Measurements from ENCODE around the gene MYO1B. TPM values are rescaled to one million over a fixed set of nuclear protein-coding genes. Genes with fewer than 3 reads are reported as not detected.

Gene MYO1B
- total and polyA plus RNA-seq, 2 of the 4 experiments (the other 2 are of a cell fraction), result 57.2 to 116 TPM

GRCh38 chr2:191412353-191412752, 167.1 kb downstream of the MYO1B start:
- no peak overlapping the region for H2AK5ac ChIP-seq (ENCODE audit: low read depth, low read length)
- H3K79me1 ChIP-seq (ENCODE audit: low read depth in 1 of 2, low read length in 2 of 2), result peaks cover 3 to 12% of the 10 kb centered on the region in 2 experiments; a peak in 2 of 4 replicates
- no peak overlapping the region for H2AK9ac ChIP-seq (replicated peaks; ENCODE audit: low read depth, low read length, poor library complexity)
- no peak overlapping the region for H2BK120ac ChIP-seq (ENCODE audit: low read depth, low read length)
- H4K91ac ChIP-seq (ENCODE audit: insufficient read depth, low read depth, low read length), result no peak overlapping the region
- peak overlapping the region; percentile 77 for H4K5ac ChIP-seq (ENCODE audit: low read depth, low read length)
- H3K23ac ChIP-seq (ENCODE audit: low read depth, low read length), result no peak overlapping the region
- H3K18ac ChIP-seq (ENCODE audit: low read depth, low read length), result peak overlapping the region; percentile 83
- ChIA-PET POLR2A (ENCODE audit: unreplicated experiment) (no interaction called here), CTCF (interaction anchor here (0.6 to 1.3 kb wide), 2 partner anchors 88 to 139 kb away, joined by 3 to 6 read pairs; no protein-coding TSS in a partner anchor)
- H3K36me3 ChIP-seq (ENCODE audit: control insufficient read depth, insufficient read depth, low read length), result peaks cover 49% of the 10 kb centered on the region
- intact Hi-C loops (cut with micrococcal nuclease) (loop anchor here (5.0 kb wide), 1 partner anchor 165 kb away; the partner anchor contains the start of gene MYO1B), dilution Hi-C loops (cut with HindIII; ENCODE audit: low sequenced_read_pairs, unreplicated experiment) (no loop called here), in situ Hi-C loops (cut with MboI; ENCODE audit: low sequenced_read_pairs) (no loop called here)
- H2BK15ac ChIP-seq (ENCODE audit: low read depth, low read length), result no peak overlapping the region
- H3K14ac ChIP-seq (replicated peaks; ENCODE audit: low read depth, low read length), result no peak overlapping the region
- H4K20me1 ChIP-seq (ENCODE audit: insufficient read depth, low read length), result no peaks in the 10 kb centered on the region
- H2AFZ ChIP-seq (replicated peaks; ENCODE audit: low read length, poor library complexity), result no peak overlapping the region
- no peak overlapping the region for H3K4me2 ChIP-seq (ENCODE audit: low read depth, low read length)
- no peaks in the 10 kb centered on the region for H3K9me3 ChIP-seq (ENCODE audit: control insufficient read depth, insufficient read depth, low read length)
- no peak overlapping the region for H2BK20ac ChIP-seq (ENCODE audit: low read depth, low read length)
- no CpG with 5 or more reads among the region's 2 CpGs for WGBS, 2 experiments (ENCODE audit: extremely low coverage in 2 of 2, insufficient read length in 1 of 2)
- peaks cover 7% of the 10 kb centered on the region for H3K4me1 ChIP-seq (ENCODE audit: control insufficient read depth, insufficient read depth, low read length)
- peak overlapping the region; percentile 66 for H2BK5ac ChIP-seq (ENCODE audit: low read depth, low read length, poor library complexity, severe bottlenecking)
- H3K4me3 ChIP-seq (ENCODE audit: insufficient read depth, low read depth, low read length), result no peak overlapping the region
- BruUV-seq (replicated peaks), result no TSS peak
- no peak for ATAC-seq (ENCODE audit: low read depth)
- H3K27me3 ChIP-seq (ENCODE audit: control insufficient read depth, insufficient read depth, low read length), result no peaks in the 10 kb centered on the region
- H3K9me1 ChIP-seq (ENCODE audit: insufficient read depth, low read length), result peaks cover 7% of the 10 kb centered on the region; the same call in 1 of the 2 replicates
- H3K27ac ChIP-seq (ENCODE audit: insufficient read depth, low read length), result peak overlapping the region; percentile 83; the same call in 1 of the 2 replicates
- no peak overlapping the region for H4K8ac ChIP-seq (ENCODE audit: low read depth in 2 of 2, low read length in 2 of 2)
- H3K4ac ChIP-seq (ENCODE audit: low read depth, low read length), result no peak overlapping the region
- TF ChIP-seq CEBPB (IDR thresholded peaks at IDR 0.05; ENCODE audit: low read depth, low read length) (no peak), FOS (IDR thresholded peaks at IDR 0.05; ENCODE audit: low read depth, low read length) (no peak), RAD21 (IDR thresholded peaks at IDR 0.05; ENCODE audit: low read length) (no peak), BHLHE40 (IDR thresholded peaks at IDR 0.05; ENCODE audit: low read depth, low read length) (no peak), SMC3 (IDR thresholded peaks at IDR 0.05; ENCODE audit: low read depth, low read length) (no peak), POLR2A (IDR thresholded peaks at IDR 0.05; ENCODE audit: low read depth, low read length) (no peak), USF2 (IDR thresholded peaks at IDR 0.05; ENCODE audit: low read depth, low read length) (no peak), MAZ (IDR thresholded peaks at IDR 0.05; ENCODE audit: borderline replicate concordance, low read depth, low read length) (no peak), RFX5 (IDR thresholded peaks at IDR 0.05; ENCODE audit: low read depth, low read length) (no peak), MAFK (IDR thresholded peaks at IDR 0.05; ENCODE audit: low read depth, low read length) (no peak), ELK1 (IDR thresholded peaks at IDR 0.05; ENCODE audit: borderline replicate concordance, low read depth, low read length) (no peak), RCOR1 (IDR thresholded peaks at IDR 0.05; ENCODE audit: insufficient replicate concordance, low read length) (no peak), CHD1 (IDR thresholded peaks at IDR 0.05; ENCODE audit: low read depth, low read length) (no peak), MXI1 (IDR thresholded peaks at IDR 0.05; ENCODE audit: borderline replicate concordance, low read depth, low read length) (no peak)
- TF ChIP-seq, protein P1, sequence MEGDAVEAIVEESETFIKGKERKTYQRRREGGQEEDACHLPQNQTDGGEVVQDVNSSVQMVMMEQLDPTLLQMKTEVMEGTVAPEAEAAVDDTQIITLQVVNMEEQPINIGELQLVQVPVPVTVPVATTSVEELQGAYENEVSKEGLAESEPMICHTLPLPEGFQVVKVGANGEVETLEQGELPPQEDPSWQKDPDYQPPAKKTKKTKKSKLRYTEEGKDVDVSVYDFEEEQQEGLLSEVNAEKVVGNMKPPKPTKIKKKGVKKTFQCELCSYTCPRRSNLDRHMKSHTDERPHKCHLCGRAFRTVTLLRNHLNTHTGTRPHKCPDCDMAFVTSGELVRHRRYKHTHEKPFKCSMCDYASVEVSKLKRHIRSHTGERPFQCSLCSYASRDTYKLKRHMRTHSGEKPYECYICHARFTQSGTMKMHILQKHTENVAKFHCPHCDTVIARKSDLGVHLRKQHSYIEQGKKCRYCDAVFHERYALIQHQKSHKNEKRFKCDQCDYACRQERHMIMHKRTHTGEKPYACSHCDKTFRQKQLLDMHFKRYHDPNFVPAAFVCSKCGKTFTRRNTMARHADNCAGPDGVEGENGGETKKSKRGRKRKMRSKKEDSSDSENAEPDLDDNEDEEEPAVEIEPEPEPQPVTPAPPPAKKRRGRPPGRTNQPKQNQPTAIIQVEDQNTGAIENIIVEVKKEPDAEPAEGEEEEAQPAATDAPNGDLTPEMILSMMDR (conservative IDR thresholded peaks at IDR 0.05; ENCODE audit: low read depth, low read length), result no peak
- no peak for DNase-seq
- H3K9ac ChIP-seq (ENCODE audit: low read depth, low read length), result no peak overlapping the region
- H3K56ac ChIP-seq (ENCODE audit: extremely low read depth, insufficient read depth, low read length), result no peak overlapping the region

Measured in IMR-90 (cell line).